Measurements from ENCODE around the gene NUSAP1. TPM values are rescaled to one million over a fixed set of nuclear protein-coding genes. Genes with fewer than 3 reads are reported as not detected.
"Not testable (repeated sequence)": the region's sequence is repeated elsewhere in the genome, so short reads cannot be mapped to it uniquely, and the experiment has no call there.

The NUSAP1 gene
- total RNA-seq, 2 donors from 2014 or later, result 179 to 184 TPM

DNA sequence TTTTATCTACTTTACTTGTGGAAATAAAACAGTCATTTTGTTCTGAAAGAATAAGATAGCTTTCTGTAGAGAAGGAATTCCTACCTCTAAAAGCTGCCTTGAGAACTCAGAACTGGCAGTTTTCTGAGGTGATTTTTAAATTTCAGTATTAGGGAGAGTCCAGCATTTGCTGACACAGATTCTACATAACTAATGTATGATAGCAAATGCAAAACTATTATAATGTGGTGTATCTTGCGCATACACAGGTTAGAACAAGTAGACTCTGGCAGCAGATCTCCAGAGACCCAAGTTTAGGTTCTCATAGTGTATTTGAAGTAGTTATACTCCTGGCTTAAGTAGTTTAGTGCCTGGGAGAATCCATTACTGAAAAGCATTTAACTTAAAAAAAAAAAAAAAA, 31.1 kb upstream of the NUSAP1 start:
- Mint-ChIP-seq H3K27me3 (ENCODE audit: low read depth) (no peaks in the 10 kb centered on the region), H3K4me3 (no peak overlapping the region), H3K27ac (peak overlapping the region; percentile 9), H3K36me3 (ENCODE audit: insufficient read depth in 2 of 2) (peaks cover 8 to 12% of the 10 kb centered on the region in 2 donors), H3K4me1 (ENCODE audit: low read depth) (peaks cover 10% of the 10 kb centered on the region), H3K9me3 (no peaks in the 10 kb centered on the region)
- DNase-seq, result no peak
- ATAC-seq (replicated peaks in 1 of 2), result no peak

GRCh38 chr15:41304149-41304770, 28.4 kb upstream of the NUSAP1 start:
- H3K4me3 Mint-ChIP-seq, result no peak overlapping the region
- H3K36me3 Mint-ChIP-seq (ENCODE audit: insufficient read depth in 2 of 2), result peaks cover 4 to 13% of the 10 kb centered on the region in 2 donors

GRCh38 chr15:41307679-41308078, 25.0 kb upstream of the NUSAP1 start:
- no peak for DNase-seq
- H3K27ac Mint-ChIP-seq, result no peak overlapping the region
- H3K36me3 Mint-ChIP-seq (ENCODE audit: insufficient read depth in 2 of 2), result peaks cover 0 to 10% of the 10 kb centered on the region in 2 donors
- H3K4me1 Mint-ChIP-seq (ENCODE audit: low read depth), result peaks cover 5% of the 10 kb centered on the region
- no peaks in the 10 kb centered on the region for H3K27me3 Mint-ChIP-seq (ENCODE audit: low read depth)
- H3K9me3 Mint-ChIP-seq, result no peaks in the 10 kb centered on the region
- H3K4me3 Mint-ChIP-seq, result no peak overlapping the region
- no peak for ATAC-seq (replicated peaks in 1 of 2)

More at GRCh38 chr15:41304149-41304770, 28.4 kb upstream of the NUSAP1 start:
- DNase-seq, result no peak
- no peak for ATAC-seq (replicated peaks in 1 of 2)
- Mint-ChIP-seq H3K27ac (no peak overlapping the region), H3K9me3 (no peaks in the 10 kb centered on the region), H3K27me3 (ENCODE audit: low read depth) (no peaks in the 10 kb centered on the region), H3K4me1 (ENCODE audit: low read depth) (peaks cover 11% of the 10 kb centered on the region)

- no peaks in the 10 kb centered on the region for H3K9me3 Mint-ChIP-seq
- peaks cover 5% of the 10 kb centered on the region for H3K4me1 Mint-ChIP-seq (ENCODE audit: low read depth)
- no peak for ATAC-seq (replicated peaks in 1 of 2)
- no peaks in the 10 kb centered on the region for H3K27me3 Mint-ChIP-seq (ENCODE audit: low read depth)
- H3K36me3 Mint-ChIP-seq (ENCODE audit: insufficient read depth in 2 of 2), result peaks cover 0 to 13% of the 10 kb centered on the region in 2 donors
- no peak overlapping the region for H3K4me3 Mint-ChIP-seq
- H3K27ac Mint-ChIP-seq, result no peak overlapping the region
- no peak for DNase-seq
Measured at GRCh38 chr15:41309226-41309905, 23.3 kb upstream of the NUSAP1 start.

DNA sequence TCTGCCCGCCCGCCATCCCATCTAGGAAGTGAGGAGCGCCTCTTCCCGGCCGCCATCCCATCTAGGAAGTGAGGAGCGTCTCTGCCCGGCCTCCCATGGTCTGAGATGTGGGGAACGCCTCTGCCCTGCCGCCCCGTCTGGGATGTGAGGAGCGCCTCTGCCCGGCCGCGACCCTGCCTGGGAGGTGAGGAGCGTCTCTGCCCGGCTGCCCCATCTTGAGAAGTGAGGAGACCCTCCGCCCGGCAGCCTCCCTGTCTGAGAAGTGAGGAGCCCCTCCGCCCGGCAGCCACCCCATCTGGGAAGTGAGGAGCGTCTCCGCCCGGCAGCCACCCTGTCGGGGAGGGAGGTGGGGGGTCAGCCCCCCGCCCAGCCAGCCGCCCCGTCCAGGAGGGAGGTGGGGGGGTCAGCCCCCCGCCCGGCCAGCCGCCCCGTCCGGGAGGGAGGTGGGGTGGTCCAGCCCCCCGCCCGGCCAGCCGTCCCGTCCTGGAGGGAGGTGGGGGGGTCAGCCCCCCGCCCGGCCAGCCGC, 11.8 kb upstream of the NUSAP1 start:
- Mint-ChIP-seq H3K4me1 (ENCODE audit: low read depth) (peaks cover 18% of the 10 kb centered on the region), H3K36me3 (ENCODE audit: insufficient read depth in 2 of 2) (peaks cover 0 to 10% of the 10 kb centered on the region in 2 donors)
- not testable (repeated sequence) for H3K9me3 Mint-ChIP-seq; ATAC-seq (replicated peaks in 1 of 2); DNase-seq; H3K27me3 Mint-ChIP-seq (ENCODE audit: low read depth); H3K4me3 Mint-ChIP-seq; H3K27ac Mint-ChIP-seq

DNA sequence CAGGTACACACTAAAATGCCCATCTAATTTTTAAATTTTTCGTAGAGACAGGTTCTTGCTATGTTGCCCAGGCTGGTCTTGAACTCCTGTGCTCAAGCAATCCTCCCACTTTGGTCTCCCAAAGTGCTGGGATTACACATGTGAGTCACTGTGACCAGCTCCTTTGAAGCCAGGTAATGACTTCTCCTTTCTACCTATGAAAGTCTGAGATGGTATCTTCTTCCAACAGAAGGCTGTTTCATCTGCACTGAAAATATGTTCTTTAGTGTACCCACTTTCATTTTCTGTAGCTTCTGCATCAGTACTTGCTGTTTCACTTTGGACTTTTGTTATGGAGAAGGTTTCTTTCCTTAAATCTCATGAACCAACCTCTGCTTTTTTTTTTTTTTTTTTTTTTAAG, 9.1 kb upstream of the NUSAP1 start:
- peaks cover 18% of the 10 kb centered on the region for H3K4me1 Mint-ChIP-seq (ENCODE audit: low read depth)
- H3K9me3 Mint-ChIP-seq, result no peaks in the 10 kb centered on the region
- H3K4me3 Mint-ChIP-seq, result peak overlapping the region in 1 of 2 donors; percentile 34
- H3K27me3 Mint-ChIP-seq (ENCODE audit: low read depth), result no peaks in the 10 kb centered on the region
- H3K27ac Mint-ChIP-seq, result no peak overlapping the region
- peak; percentile 60 to 72 for ATAC-seq (replicated peaks in 1 of 2)
- H3K36me3 Mint-ChIP-seq (ENCODE audit: insufficient read depth in 2 of 2), result peaks cover 0 to 9% of the 10 kb centered on the region in 2 donors
- no peak for DNase-seq

GRCh38 chr15:41331281-41331680, 1.4 kb upstream of the NUSAP1 start:
- DNase-seq (no peak), ATAC-seq (replicated peaks in 1 of 2) (no peak)
- no peaks in the 10 kb centered on the region for H3K27me3 Mint-ChIP-seq (ENCODE audit: low read depth)
- no peaks in the 10 kb centered on the region for H3K9me3 Mint-ChIP-seq
- H3K4me3 Mint-ChIP-seq, result peak overlapping the region; percentile 88 to 96
- H3K4me1 Mint-ChIP-seq (ENCODE audit: low read depth), result peaks cover 28% of the 10 kb centered on the region
- H3K27ac Mint-ChIP-seq, result peak overlapping the region; percentile 84
- peaks cover 1 to 12% of the 10 kb centered on the region in 2 donors for H3K36me3 Mint-ChIP-seq (ENCODE audit: insufficient read depth in 2 of 2)

DNA sequence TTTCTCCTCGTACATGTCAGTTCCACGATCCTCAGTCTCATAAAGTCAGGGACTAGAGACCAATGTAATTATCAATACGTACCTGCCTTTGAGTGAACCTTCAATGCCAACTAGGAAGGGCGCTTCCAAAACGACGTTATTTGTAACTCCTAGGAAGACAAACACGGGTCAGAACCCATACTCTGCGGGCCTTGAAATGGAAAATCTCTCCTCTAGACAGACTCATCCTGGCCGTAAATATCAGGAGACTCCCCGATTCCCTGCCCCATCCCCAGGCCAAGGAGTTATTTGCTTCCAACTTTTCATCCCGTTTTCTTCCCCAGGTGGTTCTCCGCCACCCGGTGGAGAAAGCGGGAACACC, 868 bp upstream of the NUSAP1 start:
- Mint-ChIP-seq H3K4me1 (ENCODE audit: low read depth) (peaks cover 33% of the 10 kb centered on the region), H3K9me3 (no peaks in the 10 kb centered on the region), H3K4me3 (peak overlapping the region; percentile 88 to 96), H3K27me3 (ENCODE audit: low read depth) (no peaks in the 10 kb centered on the region), H3K36me3 (ENCODE audit: insufficient read depth in 2 of 2) (peaks cover 4 to 16% of the 10 kb centered on the region in 2 donors), H3K27ac (peak overlapping the region; percentile 84)
- DNase-seq, result no peak
- no peak for ATAC-seq (replicated peaks in 1 of 2)

DNA sequence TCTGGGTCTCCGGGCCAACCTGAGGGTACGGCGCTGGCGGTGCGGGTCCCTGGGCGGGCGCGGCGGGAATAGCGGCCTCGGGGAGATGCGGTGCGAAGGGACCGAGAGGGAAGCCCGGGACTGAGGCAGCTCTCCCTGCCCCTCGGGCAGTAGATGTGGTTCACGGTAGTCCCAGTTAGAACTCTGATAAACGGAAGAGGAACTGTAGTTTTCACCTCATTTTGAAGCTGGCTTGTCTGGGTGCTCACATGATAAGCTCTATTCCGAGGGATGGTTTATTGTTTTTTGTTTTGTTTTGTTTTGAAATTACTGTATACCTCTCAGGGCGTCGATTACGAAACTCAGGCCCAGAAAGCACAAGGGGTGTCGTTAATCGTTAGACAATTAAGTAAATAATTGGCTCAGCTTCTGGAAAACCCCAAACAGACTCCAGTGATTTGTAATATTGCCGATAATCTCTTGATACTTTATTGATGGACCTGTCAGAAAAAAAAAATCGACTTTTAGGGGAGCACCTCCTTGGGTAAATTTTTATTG, 413 bp downstream of the NUSAP1 start:
- DNase-seq (no peak), ATAC-seq (replicated peaks in 1 of 2) (peak; percentile 7 to 9)
- peaks cover 7 to 28% of the 10 kb centered on the region in 2 donors for H3K36me3 Mint-ChIP-seq (ENCODE audit: insufficient read depth in 2 of 2)
- peak overlapping the region; percentile 88 to 96 for H3K4me3 Mint-ChIP-seq
- peaks cover 46% of the 10 kb centered on the region for H3K4me1 Mint-ChIP-seq (ENCODE audit: low read depth)
- H3K27me3 Mint-ChIP-seq (ENCODE audit: low read depth), result no peaks in the 10 kb centered on the region
- no peaks in the 10 kb centered on the region for H3K9me3 Mint-ChIP-seq
- H3K27ac Mint-ChIP-seq, result peak overlapping the region; percentile 79

- ATAC-seq (replicated peaks in 1 of 2), result no peak
- peaks cover 11 to 35% of the 10 kb centered on the region in 2 donors for H3K36me3 Mint-ChIP-seq (ENCODE audit: insufficient read depth in 2 of 2)
- no peak for DNase-seq
- peak overlapping the region; percentile 91 for H3K27ac Mint-ChIP-seq
- H3K27me3 Mint-ChIP-seq (ENCODE audit: low read depth), result no peaks in the 10 kb centered on the region
- H3K9me3 Mint-ChIP-seq, result no peaks in the 10 kb centered on the region
- peaks cover 49% of the 10 kb centered on the region for H3K4me1 Mint-ChIP-seq (ENCODE audit: low read depth)
- H3K4me3 Mint-ChIP-seq, result peak overlapping the region; percentile 88 to 96
Measured at GRCh38 chr15:41334293-41335120, 1.8 kb downstream of the NUSAP1 start.

- Mint-ChIP-seq H3K4me3 (peak overlapping the region in 1 of 2 donors; percentile 54), H3K27ac (no peak overlapping the region), H3K9me3 (no peaks in the 10 kb centered on the region), H3K27me3 (ENCODE audit: low read depth) (no peaks in the 10 kb centered on the region), H3K36me3 (ENCODE audit: insufficient read depth in 2 of 2) (peaks cover 19 to 49% of the 10 kb centered on the region in 2 donors), H3K4me1 (ENCODE audit: low read depth) (peaks cover 51% of the 10 kb centered on the region)
- no peak for ATAC-seq (replicated peaks in 1 of 2)
- DNase-seq, result no peak
Measured at GRCh38 chr15:41336549-41336948, 3.9 kb downstream of the NUSAP1 start.

GRCh38 chr15:41337047-41337446, 4.4 kb downstream of the NUSAP1 start:
- ATAC-seq (replicated peaks in 1 of 2) (no peak), DNase-seq (no peak)
- Mint-ChIP-seq H3K27me3 (ENCODE audit: low read depth) (no peaks in the 10 kb centered on the region), H3K4me1 (ENCODE audit: low read depth) (peaks cover 48% of the 10 kb centered on the region), H3K27ac (no peak overlapping the region), H3K4me3 (peak overlapping the region in 1 of 2 donors; percentile 10), H3K36me3 (ENCODE audit: insufficient read depth in 2 of 2) (peaks cover 24 to 53% of the 10 kb centered on the region in 2 donors), H3K9me3 (no peaks in the 10 kb centered on the region)
